HG03025 (cell line): Measurements from ENCODE around the gene PRND.
"Not testable (repeated sequence)": the region's sequence is repeated elsewhere in the genome, so short reads cannot be mapped to it uniquely, and the experiment has no call there.

Source experiments
- ATAC-seq: cut with Tn5 transposase; IDR thresholded peaks from one replicate; pipeline ENCODE4 v1.9.1; 2021; ENCODE audit warnings: mild to moderate bottlenecking, moderate library complexity; ENCODE audit not compliant: unreplicated experiment, low FRiP score

Gene PRND

GRCh38 chr20:4736875-4737274 lies 15.2 kb downstream of the PRND start:
- ATAC-seq, result no peak

- ATAC-seq, result no peak
Observed at GRCh38 chr20:4737857-4738627, 16.3 kb downstream of the PRND start.

GRCh38 chr20:4740774-4741431 lies 19.2 kb downstream of the PRND start:
- no peak for ATAC-seq

- ATAC-seq, result no peak
Observed at GRCh38 chr20:4748847-4749246, 27.1 kb downstream of the PRND start.

- no peak for ATAC-seq
Observed at GRCh38 chr20:4749326-4749725, 27.6 kb downstream of the PRND start.

- no peak for ATAC-seq
Observed at GRCh38 chr20:4750381-4750780, 28.7 kb downstream of the PRND start.

GRCh38 chr20:4759100-4759884 lies 37.6 kb downstream of the PRND start:
- not testable (repeated sequence) for ATAC-seq

GRCh38 chr20:4763261-4763660 lies 41.6 kb downstream of the PRND start:
- no peak for ATAC-seq

GRCh38 chr20:4763723-4764510 lies 42.2 kb downstream of the PRND start:
- ATAC-seq, result no peak

GRCh38 chr20:4764805-4765204 lies 43.1 kb downstream of the PRND start:
- no peak for ATAC-seq

- ATAC-seq, result no peak
Observed at GRCh38 chr20:4765681-4766080, 44.0 kb downstream of the PRND start.

GRCh38 chr20:4766631-4767030 lies 44.9 kb downstream of the PRND start:
- ATAC-seq, result no peak

GRCh38 chr20:4767084-4767483 lies 45.4 kb downstream of the PRND start:
- ATAC-seq, result no peak

GRCh38 chr20:4769328-4769727 lies 47.6 kb downstream of the PRND start:
- no peak for ATAC-seq

GRCh38 chr20:4770026-4770425 lies 48.3 kb downstream of the PRND start:
- ATAC-seq, result no peak

GRCh38 chr20:4771004-4771403 lies 49.3 kb downstream of the PRND start:
- no peak for ATAC-seq

GRCh38 chr20:4772132-4772531 lies 50.4 kb downstream of the PRND start:
- no peak for ATAC-seq

GRCh38 chr20:4773014-4773413 lies 51.3 kb downstream of the PRND start:
- not testable (repeated sequence) for ATAC-seq

- no peak for ATAC-seq
Observed at GRCh38 chr20:4773736-4774135, 52.0 kb downstream of the PRND start.

GRCh38 chr20:4774207-4774606 lies 52.5 kb downstream of the PRND start:
- ATAC-seq, result no peak
